HFF-Myc (cell line): ENCODE measurements around the gene TRMT11.

ENCODE experiments used
- DNase-seq: peaks from one replicate; pipeline ENCODE4 v3.0.0-alpha.2; 2011; ENCODE audit warnings: low read depth; ENCODE audit errors: extremely low read depth
- H3K4me3 ChIP-seq: replicated peaks from 2 replicates; pipeline ENCODE4 v1.5.1; 2011; ENCODE audit warnings: low read depth, mild to moderate bottlenecking, control low read depth, low read length
- TF ChIP-seq, protein P1 (sequence below): IDR thresholded peaks from 2 replicates; pipeline ENCODE4 v1.5.1; 2012; ENCODE audit warnings: mild to moderate bottlenecking, low read depth, low read length, control low read depth; ENCODE audit errors: missing control alignments

The TRMT11 gene

DNA sequence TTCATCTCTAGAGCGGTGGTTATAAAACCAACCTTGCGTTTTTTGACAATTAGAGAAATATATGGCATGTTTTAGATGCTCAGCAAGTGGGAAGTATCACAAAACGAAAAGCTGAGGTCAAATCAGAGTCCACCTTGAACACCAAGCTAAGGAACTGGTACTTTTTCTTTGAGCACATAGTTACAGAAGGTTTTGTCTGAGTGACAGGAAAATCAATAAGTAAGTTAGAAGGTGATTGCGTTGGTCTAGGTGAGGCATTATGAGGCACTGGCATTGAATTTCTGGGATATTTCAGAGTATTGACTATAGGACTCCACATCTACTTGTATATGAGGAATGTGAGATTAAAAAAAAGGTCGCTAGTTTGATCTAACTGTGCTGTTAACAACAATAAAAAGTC is 30.4 kb upstream of the TRMT11 start:
- no peak for DNase-seq
- TF ChIP-seq, protein P1, sequence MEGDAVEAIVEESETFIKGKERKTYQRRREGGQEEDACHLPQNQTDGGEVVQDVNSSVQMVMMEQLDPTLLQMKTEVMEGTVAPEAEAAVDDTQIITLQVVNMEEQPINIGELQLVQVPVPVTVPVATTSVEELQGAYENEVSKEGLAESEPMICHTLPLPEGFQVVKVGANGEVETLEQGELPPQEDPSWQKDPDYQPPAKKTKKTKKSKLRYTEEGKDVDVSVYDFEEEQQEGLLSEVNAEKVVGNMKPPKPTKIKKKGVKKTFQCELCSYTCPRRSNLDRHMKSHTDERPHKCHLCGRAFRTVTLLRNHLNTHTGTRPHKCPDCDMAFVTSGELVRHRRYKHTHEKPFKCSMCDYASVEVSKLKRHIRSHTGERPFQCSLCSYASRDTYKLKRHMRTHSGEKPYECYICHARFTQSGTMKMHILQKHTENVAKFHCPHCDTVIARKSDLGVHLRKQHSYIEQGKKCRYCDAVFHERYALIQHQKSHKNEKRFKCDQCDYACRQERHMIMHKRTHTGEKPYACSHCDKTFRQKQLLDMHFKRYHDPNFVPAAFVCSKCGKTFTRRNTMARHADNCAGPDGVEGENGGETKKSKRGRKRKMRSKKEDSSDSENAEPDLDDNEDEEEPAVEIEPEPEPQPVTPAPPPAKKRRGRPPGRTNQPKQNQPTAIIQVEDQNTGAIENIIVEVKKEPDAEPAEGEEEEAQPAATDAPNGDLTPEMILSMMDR: no peak
- no peak overlapping the region; the same call in 1 of the 2 replicates for H3K4me3 ChIP-seq

DNA sequence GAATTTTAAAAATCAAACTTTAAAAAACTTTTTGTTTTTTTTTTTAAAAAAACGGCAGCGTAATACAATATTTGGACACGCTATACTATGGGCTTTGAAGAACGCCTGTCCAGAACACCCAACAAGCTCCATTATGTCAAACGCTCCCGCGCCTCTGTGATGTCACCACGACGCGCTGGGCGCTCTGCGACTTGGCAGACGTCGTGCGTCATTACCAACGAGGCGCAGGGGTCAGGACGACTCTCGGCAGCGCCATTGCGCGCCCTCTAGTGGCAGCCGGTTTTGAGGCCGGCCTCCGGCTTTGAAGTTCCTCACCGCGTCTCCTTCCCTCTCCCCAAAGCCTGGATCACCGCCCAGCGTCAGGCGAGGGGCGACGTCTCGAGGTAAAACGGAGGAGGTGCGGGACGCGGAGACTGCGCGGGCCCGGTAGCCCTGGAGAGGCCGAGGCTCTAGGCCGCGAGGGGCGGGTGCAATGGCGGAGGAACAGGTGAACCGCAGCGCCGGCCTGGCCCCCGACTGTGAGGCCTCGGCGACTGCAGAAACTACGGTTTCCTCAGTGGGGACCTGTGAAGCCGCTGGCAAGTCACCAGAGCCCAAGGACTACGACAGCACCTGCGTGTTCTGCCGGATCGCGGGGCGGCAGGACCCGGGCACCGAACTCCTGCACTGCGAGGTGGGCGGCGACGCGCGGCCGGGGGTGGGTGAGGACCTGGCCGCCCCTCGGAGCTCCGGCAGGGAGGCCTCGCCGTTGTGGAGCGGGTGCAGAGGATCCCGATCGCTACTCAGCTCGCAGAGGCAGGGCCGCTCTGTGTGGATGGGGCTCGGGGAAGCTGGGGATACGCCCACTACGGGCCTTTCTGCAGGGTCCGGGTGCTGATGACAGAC is 29.6 kb upstream of the TRMT11 start, which contains the start of gene HINT3:
TSS of gene HINT3 (plus strand) at position 265 of the 885 bp plus-strand sequence. CDS start at position 473, 208 bp downstream.
- DNase-seq: peak; percentile 93
- H3K4me3 ChIP-seq: peak within 1 kb of the TSS; percentile 79
- TF ChIP-seq, protein P1: peak; percentile 98

DNA sequence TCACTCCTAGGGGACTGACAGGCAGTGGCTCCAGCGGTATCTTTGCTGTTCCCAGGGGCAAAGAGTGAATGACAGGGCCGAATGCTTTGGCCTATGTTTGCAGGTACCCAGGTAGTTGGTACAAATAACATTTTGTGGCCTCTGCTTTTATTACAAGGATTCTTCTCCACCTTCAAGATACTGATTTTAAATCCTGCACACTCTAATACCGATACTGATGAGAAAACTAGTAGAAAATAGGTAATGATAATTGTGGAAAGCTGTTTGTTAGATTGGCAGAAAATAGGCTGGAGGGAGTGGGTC is 29.0 kb upstream of the TRMT11 start:
- TF ChIP-seq, protein P1: no peak
- H3K4me3 ChIP-seq: peak overlapping the region; percentile 79
- DNase-seq: no peak

DNA sequence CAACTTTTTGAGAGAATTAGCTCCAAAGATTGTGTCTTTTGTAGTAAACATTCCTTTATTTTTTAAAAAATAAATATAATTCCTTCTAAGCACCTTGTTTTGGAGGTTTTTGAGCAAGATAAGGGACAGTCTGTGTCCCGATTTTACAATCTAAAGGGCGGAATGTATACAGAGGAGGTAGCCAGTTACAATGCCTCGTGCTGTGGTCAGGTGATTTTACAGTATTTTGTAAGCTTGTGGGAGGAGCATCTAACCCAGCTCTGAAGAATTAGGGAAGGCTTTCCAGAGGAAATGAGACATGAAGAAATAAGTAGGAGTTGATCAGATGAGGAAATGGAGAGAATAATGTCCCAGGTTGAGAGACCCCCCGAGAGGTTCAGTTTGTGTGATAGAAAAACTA is 28.5 kb upstream of the TRMT11 start:
- DNase-seq: no peak
- TF ChIP-seq, protein P1: no peak
- H3K4me3 ChIP-seq: peak overlapping the region; percentile 79

DNA sequence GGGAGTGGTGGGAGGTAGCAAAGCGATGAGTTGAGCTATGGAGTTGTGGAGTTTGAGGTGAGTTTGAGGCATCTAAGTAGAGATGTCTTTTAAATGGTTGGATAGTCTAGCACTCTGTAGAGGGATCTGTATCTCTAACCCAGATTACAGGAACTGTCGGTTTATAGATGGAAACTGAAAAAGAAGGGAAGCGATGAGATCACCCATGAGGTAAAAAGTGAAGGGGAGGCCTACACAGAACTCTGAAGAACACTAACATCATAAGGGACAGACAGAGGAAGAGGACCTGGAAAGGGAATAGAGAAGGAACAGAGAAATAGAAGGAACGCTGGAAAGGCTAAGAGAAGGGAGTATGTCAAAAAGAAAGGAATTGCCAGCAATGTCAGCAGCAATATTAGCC is 27.3 kb upstream of the TRMT11 start:
- DNase-seq: no peak
- TF ChIP-seq, protein P1: no peak
- H3K4me3 ChIP-seq: no peak overlapping the region

DNA sequence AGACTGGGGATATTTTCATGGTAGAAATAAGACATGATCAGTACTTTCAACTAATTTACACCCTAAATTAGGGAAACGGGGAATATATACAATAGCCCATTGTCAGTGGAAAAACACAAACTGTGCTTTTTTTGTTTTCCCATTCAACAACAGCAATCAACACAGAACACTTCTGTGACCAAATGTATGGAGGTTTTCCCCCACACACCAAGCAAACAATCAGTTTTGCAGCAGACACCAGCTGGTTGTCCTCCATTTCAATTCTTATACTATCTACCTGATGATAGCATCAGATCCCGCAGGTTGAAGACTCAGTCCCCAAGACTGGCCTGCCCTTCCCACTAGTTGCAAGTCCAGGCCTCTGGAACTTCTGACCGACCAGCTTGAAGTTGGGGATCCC is 25.2 kb upstream of the TRMT11 start:
- TF ChIP-seq, protein P1: no peak

More for the DNA sequence above, 25.2 kb upstream of the TRMT11 start:
- DNase-seq: no peak
- no peak overlapping the region for H3K4me3 ChIP-seq
